D341Med (cell line): ENCODE results near the gene DPEP2.
A peak's percentile ranks its signal among the peaks of the same experiment; 100 is the strongest.
"Not testable (repeated sequence)": the region's sequence is repeated elsewhere in the genome, so short reads cannot be mapped to it uniquely, and the experiment has no call there.

Experiments
- DNase-seq: peaks from one replicate; pipeline ENCODE4 v3.0.0; 2012; ENCODE audit warnings: low spot score

DPEP2 gene

DNA sequence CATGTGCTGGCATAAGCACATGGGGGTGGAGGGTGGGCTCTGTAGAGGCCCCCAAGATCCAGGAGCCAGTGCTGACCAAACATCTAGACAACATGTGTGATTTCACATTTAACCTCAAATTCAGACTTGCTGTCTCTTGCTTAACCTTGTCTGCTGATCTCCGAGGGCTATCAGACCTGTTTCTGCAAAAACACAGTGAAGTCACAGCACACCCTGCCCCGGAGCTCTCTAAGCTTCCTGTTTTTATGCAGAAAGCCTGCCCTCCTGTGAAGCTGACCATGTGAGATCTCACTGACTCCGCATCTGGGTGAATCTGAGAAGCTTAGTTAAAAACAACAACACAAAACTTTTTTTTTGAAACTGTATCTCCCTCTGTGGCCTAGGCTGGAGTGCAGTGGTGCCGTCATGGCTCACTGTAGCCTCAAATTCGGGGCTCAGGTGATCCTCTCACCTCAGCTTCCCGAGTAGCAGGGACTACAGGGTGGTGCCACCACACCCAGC is 6.6 kb upstream of the DPEP2 start:
- no peak for DNase-seq

DNA sequence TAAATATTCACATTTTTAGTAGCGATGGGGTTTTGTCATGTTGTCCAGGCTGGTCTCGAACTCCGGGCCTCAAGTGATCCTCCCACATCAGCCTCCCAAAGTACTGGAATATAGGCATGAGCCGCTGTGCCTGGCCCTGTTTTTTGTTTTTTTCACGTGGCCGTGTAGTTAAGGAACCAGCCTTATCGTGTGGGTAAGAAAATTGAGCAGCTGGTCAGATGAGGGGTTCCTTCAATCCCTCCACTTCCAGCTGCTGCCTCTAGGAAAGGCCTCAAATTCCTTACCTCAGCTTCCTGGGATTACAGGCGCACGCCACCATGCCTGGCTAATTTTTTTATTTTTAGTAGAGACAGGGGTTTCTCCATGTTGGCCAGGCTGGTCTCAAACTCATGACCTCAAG is 5.9 kb upstream of the DPEP2 start:
- no peak for DNase-seq

DNA sequence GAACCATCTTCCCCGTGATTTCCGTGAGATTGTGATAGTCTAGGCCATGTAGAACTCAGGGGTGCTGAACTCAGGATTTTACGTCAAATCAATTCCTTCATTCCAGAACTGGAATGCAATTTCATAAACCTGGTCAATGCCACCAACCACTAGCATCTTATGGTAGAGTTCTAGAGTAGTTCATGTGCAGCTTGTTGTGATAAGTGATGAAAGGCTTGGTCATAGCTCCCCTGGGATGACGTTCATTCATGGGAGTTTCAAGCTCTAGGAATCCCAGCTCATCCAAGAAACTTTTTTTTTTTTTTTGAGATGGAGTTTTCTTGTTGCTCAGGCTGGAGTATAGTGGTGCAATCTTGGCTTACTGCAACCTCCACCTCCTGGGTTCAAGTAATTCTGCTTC is 3.7 kb upstream of the DPEP2 start:
- no peak for DNase-seq

DNA sequence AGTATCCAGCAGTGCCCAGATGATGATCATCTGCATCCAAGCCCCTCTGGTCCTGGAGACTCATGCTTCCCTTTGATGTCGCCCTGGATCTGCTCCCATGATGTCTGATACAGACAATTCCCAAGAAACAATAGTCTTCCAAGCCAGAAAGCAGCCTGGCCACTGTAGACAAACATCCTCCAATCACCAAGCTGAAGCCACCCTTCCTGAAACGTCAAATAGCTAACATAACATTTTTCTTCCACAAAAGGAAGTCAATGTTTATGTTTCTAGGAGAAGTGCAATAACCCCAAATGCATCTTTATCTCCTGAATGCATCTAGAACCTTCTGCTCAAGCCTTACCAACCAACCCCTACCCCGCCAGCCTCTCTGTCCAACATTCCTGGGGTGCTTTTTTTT is 1.2 kb upstream of the DPEP2 start:
- no peak for DNase-seq

DNA sequence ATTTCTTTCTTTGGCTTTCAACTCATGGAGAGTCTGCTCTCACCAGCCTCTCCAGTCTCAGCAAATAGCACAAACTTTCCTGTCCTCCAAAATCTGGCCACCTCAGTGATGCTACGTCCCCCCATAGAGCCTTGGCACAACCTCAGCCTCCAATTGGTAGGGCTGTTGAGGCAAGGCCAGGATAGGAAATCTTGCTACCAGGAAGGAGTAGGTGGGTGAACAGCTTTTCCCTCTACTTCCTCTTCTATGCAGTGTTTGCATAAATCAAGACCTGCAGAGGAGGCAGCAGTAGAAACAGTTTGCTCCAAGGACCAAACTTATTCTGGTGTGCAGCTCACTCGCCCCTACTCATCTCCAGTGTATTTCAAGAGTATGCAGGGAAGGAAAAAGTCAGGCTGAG is 701 bp upstream of the DPEP2 start:
- DNase-seq, result no peak

DNA sequence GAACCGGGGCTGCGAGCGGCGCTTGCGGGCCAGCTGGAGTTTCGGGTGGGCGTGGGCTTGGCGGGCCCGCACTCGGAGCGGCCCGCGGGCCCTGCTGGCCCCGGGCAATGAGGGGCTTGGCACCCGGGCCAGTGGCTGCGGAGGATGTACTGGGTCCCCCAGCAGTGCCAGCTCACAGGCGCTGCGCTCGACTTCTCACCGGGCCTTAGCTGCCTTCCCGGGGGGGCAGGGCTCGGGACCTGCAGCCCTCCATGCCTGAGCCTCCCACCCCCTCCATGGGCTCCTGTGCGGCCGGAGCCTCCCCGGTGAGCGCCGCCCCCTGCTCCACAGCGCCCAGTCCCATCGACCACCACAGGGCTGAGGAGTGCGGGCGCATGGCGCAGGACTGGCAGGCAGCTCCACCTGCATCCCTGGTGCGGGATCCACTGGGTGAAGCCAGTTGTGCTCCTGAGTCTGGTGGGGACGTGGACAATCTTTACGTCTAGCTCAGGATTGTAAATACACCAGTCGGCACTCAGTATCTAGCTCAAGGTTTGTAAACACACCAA is 979 bp downstream of the DPEP2 start:
- not testable (repeated sequence) for DNase-seq

DNA sequence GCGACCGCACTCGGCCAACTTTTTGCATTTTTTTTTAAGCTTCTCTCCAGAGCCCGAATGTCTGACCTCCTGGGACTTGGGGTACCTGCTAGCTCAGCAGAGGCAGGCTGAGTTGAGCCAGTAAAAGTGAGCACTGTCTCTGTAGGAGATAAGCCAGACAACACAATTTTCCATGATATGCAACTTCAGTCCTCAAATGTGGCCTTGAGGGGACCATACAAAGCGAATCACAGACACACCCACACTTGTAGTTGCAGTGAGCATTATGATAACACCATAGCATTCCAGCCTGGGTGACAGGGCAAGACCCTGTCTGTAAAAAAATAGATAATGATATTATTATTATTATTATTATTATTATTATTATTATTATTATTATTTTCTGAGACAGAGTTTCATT is 2.6 kb downstream of the DPEP2 start:
- DNase-seq, result no peak

DNA sequence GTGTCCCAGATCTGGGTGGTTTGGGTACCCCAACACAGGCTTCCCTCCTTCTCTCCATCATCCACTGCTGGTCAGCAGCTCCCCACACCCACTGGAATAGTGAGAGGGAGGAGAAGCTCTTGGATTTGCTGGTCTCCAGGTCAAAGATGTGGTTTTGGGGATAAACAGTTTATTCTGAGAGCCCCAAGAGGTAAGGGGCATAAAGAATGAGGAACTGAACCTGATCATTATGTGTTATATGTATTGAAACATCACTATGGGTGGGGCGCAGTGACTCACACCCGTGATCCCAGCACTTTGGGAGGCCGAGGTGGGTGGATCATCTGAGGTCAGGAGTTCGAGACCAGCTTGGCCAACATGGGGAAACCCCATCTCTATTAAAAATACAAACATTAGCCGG is 3.9 kb downstream of the DPEP2 start:
- DNase-seq, result no peak

DNA sequence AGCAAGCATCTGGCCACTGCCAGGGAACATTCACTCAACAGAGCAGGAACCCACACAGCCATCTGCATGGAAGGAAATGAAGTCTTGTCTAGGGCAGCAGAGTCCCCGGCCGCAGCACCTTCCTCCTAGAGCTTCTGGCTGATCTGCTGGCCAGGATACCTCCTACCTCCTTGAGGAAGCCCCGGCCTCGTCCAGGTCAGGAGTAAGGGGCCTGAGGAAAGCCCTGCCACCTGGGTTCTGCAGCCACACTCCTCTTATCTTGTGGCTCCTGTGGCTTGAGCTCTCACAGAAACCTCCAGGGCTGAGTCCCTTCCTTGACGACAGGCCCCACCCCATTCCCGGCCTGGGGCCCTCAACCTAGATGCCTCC is 5.3 kb downstream of the DPEP2 start:
- not testable (repeated sequence) for DNase-seq

DNA sequence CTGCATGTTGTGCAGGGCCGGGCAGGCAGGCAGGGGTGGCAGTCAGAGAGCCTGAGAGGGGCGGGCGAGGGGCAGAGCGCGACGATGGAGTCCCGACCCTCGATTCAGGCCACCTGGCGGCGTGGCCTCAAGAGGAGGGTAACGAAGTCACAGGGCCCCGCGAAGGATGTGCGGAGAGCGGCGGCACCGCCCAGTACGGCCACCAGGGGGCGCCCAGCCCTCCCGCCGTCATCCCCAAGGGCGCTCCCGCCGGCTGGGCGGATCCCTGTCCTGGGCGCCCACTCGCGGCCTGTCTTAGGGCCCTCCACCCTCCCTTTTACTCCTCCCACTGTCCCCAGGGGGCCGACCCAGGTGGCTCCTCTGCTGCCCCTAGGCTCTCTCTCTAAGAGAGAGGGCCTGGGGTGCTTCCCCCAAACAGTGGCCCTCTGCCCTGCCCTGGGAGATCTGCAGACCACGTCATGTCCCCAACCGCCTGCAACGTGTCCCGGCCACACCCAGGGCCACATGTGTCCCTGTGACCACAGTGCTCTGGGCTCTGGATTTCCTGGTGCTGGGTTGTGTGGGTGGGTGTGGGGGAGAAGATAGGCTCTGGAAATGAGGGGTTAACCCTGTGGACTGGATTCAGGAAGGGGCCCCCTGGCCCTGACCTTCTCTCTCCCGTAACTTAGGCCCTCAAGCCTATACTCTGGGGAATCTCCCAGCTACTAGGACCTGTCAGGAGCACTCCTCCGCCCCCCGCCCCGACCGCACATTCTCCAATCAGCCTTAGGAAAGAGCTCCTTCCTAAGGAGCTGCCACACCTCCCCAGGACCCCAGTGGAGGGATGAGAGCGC is 5.9 kb downstream of the DPEP2 start:
- peak; percentile 95 for DNase-seq

DNA sequence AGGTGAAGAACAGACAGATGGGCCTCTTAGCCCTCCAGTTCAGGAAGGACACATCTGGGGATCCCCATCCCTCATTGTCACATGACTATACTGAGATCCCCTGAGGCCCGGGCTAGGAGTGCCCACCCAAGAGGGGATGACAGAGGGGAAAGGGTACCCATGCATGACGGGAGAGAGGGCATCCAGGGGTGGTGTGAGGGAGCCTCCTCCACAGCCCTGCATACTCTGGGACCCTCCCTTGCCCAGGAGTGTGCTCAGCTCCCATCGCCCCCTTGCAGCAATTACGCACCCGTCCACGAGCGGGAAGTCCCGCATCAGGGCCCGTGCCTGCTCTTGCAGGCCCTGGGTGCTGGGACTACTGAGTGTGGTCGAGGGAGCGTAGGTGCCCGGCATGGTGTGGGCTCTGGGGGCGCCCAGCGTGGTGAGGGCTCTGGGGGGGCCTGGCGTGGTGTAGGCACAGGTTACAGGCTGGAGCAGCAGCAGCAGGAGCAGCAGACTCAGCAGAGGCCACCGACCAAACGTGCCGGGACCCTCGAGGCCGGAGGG is 6.5 kb downstream of the DPEP2 start:
- peak; percentile 15 for DNase-seq

DNA sequence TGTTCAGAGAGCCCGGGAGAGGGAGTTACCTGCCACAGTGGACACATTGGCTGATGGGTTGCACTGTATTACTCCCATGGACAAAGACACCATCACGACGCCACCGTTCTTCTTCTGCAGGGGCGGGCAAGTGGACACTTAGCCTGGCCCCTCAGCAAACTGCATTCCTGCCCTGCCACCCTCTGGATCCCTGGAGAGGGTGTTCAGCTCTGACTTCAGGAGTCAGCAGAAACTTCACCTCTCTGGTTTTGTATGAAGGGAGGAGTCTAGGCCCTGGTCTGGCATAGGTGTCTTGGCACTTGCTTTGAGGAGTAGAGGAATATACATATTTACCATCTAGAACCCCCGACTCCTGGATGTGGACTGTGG is 9.3 kb downstream of the DPEP2 start:
- DNase-seq, result no peak

DNA sequence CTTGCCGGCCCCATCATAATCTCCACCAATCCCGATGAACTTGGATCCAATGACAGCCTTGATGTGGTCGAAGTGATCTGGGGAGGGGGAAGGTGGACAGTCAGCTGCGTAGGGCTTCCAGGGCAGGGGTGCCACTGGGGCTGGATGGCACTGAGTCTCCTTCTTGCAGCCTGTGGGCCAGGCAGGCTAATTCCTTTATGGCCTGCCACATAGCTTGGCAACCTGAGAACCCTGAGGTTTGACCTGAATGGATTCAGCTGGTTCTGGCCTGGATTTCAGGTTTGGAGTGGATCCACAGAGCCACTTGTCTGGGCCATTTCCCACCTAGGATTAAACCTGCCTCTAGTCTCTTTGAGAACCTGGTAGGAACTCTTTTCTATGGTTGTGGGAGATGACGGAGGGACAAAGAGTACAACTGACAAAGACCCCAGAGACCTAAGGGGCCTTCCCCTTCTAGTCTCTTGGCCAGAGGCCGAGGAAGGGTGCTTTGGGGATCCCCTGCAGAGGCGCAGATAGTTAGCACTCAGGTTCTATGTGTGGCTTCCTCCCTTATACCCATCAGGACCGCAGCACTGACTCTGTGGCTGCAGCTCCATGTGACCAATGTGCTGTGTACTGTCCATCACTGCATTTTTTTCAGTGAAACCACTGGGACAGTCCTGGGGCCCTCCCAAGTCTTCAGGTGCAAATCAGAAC is 9.8 kb downstream of the DPEP2 start:
- DNase-seq, result no peak

DNA sequence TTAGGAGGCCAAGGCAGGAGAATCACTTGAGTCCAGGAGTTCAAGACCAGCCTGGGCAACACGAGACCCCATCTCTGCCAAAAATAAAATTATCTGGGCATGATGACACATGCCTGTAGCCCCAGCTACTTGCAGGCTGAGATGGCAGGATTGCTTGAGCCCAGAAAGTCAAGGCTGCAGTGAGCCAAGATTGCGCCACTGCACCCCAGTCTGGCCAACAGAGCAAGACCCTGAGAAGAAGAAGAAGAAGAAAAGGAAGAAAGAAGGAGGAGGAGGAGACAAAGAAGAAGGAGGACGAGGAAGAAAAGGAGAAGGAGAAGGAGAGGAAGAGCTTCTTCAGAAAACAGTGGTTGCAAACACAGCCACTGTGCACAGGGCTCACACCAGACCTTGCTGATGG is 10.6 kb downstream of the DPEP2 start:
- no peak for DNase-seq

DNA sequence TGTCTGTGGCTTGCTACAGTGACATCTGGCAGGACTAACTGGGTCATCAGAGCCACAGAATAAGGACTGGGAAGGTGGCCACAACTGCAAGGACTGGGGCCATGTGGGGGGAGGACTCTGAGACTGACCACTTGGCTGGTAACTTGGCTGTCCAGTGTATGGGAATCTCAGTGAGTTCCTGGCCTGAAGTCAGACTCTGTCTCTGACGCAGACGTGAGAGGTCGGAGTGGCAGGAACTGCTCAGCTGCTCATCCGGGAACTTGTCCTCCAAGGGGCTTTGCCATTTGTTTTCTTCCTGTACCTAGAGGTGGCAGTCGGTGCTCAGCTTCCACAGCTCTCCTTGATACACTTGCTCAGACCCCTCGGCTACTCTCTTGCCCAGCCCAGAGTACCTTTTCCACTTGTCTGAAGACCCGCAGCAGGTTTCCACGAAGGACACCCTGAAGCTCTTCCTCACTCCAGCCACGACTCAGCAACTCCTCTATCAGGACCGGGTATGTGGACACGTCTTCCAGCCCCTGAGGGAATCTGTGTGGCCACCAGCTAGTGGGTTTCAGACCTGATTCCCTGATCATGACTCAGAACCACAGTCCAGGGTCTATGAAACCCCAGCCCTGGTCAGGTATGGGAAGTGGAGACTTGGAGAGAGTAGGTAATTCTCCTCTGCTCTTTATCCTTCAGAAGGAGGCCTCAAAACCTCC is 11.7 kb downstream of the DPEP2 start:
- no peak for DNase-seq

DNA sequence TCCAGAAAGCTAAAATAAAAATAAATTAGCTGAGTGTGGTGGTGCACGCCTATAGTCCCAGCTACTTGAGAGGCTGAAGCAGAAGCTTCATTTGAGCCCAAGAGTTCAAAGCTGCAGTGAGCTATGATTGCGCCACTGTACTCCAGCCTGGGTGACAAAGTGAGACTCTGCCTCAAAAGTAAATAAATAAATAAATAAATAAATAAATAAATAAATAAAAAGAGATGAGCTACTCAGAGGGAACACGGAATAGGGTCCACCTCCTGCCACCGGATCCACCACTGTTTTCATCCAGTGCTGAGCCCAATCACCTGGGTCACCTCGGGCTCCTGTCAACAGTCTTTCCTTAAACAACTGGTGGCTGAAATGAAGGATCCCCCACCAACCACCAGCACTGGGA is 12.3 kb downstream of the DPEP2 start:
- no peak for DNase-seq

DNA sequence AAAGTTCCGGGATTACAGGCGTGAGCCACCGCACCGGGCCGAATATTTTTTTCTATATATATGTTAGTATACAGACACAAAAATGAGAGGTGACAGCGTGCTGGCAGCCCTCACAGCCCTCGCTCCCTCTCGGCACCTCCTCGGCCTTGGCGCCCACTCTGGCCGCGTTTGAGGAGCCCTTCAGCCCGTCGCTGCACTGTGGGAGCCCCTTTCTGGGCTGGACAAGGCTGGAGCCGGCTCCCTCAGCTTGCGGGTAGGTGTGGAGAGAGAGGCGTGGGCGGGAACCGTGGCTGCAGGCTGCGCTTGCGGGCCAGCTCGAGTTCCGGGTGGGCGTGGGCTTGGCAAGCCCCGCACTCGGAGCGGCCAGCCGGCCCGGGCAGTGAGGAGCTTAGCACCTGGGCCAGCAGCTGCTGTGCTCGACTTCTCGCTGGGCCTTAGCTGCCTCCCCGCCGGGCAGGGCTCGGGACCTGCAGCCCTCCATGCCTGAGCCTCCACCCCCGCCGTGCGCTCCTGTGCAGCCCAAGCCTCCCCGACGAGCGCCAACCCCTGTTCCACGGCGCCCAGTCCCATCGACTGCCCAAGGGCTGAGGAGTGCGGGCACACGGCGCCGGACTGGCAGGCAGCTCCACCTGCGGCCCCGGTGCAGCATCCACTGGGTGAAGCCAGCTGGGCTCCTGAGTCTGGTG is 17.1 kb downstream of the DPEP2 start:
- DNase-seq, result no peak

DNA sequence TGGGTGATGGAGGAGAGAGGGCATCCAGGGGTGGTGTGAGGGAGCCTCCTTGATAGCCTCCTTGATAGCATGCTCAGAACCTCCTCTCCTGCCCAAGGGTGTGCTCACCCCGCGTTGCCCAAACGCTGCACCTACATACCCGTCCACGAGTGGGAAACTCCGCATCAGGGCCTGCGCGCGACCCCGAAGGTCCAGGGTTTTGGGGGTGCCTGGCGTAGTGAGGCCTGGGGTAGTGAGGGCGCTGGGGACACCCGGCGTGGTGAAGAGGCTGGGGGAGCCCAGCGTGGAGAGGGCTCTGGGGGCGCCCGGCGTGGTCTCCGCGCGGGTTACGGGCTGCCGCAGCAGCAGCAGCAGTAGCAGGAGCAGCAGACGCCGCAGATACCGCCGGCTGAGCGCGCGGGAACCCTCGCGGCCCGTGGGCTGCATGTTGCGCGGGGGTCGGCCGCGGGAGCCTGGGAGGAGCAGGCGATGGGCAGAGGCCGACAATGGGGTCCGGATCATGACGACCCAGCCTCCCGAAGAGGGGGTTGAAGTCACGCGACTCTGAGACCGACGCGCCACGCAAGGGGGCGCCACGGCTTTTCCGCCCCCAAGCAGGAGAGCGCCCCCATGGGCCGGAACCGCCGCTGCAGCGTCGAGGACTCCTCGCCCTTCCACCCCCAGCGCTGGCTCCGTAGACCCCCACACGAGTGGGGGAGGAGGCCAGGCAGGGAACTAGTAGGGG is 19.2 kb downstream of the DPEP2 start, which contains the start of gene DPEP3:
Gene DPEP3 (minus strand): TSS at position 545 of the 724 bp plus-strand sequence. CDS start 119 bp downstream, at position 426.
- no peak for DNase-seq

DNA sequence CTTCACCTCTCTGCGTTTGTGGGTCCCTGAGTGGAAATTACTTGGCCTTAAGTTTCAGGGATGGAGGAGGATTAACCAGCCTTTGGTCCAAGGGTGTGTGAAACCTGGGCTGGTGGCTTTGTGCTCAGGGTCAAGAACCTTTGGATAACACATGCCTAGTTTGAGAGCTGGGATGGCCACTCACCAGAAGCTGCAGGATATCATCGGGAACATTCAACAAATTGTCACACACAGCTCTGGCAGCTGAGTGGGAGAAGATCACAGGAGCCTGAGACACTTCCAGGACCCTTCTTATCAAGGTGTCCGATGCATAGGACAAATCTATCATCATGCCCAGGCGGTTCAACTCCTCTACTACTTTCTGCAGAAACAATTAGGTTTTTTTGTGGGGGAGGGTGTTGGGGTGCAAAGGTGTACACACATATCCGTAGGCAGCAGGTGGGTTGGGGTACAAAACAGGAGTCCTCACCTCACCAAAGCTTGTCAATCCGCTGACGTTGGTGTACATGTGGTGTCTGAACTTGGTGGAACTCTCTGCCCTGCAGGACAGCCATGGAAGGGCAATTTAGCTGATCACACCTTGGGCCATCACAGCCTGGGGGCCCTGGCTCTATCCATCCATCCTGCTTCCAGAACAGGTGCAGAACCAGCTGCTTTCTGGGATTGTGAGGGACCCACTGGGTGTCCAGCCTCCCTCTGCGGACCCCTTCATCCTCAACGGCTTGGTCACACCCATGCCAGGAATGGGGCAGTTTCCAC is 21.6 kb downstream of the DPEP2 start:
- no peak for DNase-seq

DNA sequence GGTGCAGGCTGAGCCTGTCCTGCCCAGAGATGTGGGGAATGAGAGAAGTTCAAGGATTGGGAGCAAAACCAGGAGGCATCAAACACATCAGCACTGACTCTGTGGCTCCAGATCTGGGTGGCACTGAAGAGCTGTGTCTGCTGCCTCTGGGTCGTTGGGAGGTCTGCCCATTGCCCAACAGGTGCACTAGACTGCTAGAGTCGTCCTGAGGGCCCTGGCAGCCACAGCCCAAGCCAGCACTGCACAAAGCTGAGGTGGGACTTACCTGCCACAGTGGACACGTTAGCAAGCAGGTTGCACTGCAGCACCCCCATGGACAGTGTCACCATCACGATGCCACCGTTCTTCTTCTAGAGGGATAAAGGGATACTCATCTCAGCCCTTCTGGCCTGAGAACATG is 22.3 kb downstream of the DPEP2 start:
- DNase-seq, result no peak
